Stimulated activated CD4-positive, alpha-beta T cell treated with anti-CD3 and anti-CD28 coated beads, Interleukin-15, amount 100 ng/mL, for 1 hour (primary cell): ENCODE measurements around the gene CHD6.

Experiments used
- DNase-seq, 2 donors: peaks; one replicate each; pipeline ENCODE4 v3.0.0-alpha.2; 2020; ENCODE audit warnings: low read depth in 1 of 2, low spot score in 1 of 2

CHD6 gene

DNA sequence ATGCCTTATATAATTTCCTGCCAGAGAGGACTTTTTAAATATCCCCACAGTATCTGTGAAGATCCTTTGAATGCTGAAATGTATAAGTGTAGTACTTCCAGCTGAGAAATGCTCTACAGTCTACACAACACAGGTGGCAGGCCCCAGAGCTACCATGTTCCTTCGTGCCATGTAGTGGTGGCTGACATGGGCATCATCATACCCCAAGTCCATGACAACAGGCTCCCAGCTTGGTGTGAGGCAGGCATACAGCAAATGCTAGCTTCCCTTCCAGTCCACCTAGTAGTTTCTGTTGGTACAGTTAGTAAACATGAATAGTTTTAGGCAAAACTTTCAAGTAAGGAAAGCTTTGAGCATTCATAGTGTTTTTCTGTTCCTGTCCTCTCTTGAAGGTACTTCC, 190.3 kb downstream of the CHD6 start:
- no peak for DNase-seq

DNA sequence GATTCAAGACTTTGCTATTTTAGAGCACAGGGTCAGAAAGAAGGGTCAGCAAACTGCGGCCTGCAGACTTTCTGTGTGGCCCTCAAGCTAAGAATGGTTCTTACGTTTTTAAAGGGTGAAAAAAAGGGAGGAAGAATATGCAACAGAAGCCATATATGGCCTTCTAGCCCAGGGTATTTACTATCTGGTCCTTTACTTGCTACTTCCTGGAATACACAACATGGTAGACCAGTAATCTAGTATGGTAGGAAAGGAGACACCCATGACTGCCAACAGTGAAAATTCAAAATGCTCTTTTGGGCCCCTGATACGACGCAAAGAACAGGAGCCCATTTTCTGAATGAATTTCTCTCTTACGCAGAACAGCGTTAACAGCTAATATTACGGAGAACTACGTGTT, 191.2 kb downstream of the CHD6 start:
- DNase-seq, result no peak

DNA sequence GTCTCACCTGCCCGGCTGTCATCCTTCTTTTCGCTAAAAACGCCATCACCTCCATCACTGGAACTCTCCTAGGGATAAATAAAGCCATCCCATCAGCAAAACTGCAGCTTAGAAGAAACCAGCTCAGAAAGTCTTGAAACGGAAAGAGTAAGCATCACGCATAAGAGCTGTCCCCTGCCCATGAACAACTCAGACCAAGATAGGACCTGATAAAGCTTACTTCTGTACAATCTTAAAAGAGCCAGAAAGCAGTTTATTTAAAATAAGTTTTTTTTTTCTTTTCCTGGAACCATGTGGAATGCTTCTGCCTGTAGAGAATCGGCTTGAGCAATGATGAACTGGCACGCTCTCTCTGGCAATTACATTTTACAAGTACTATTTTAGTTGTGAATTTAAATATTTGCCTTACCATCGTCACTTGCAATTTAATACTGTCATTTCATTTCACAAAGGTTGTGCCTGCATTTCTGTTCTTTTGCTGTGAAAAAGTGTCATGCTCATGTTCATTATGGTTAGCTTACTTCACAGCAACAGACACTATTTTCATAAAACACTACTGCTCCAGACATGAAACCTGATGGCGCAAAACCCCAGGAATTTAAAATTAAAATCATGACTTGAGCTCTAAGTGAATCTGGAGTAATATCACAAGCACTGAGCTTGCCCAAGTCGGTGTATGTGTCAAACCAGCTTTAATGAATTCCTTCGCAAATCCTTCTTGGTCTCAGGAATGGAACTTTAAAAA, 191.9 kb downstream of the CHD6 start:
- no peak for DNase-seq

DNA sequence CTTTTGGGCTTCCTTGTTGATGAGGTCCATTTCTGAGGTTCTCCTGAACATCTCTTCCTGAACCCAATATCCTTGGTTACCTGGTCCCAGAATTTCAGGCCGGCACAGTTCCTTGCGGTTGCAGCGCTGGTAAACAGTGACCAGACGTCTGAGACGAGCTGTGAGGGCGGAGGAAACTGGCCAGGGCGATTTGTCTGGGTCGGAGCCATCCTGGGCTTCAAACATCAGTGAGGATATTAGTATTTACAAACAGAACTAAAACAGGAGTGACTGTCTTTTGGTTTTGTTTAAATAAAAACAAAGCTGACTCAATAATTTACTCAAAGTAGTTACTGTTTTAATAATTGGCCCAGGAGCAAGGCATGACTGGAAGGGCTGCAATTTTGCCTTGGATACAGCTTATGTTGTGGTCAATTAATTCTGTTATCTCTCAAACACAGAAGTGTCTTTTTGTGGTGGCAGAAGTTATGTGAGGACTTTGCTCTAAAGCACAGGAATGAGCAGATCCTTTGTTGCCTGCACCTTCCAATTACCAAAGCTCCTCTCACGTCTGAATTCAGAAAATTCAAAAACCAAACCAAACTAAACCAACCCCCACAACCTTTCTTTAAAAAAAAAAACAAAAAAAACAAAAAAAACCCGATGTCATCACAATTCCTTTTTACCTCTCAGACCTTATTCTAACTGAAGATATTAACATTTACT, 192.8 kb downstream of the CHD6 start:
- no peak for DNase-seq

DNA sequence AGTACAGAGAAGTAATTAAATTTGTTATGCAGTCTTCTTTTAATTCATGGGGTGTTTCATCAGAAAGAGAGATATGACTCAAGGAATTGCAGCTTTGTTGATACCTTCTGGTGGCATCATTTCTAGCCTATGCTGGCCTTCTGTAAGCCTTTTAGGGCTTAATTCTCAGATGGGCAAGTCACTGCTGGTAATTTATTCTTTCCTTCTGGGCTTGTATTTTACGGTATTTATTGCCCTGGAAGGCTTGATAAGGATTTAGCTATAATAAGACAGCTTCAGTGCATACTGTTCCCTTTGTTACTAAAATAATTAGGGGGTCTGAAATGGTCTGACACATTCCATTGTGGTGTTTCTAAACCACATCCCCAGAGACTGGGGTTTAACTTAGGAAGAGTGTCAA, 193.6 kb downstream of the CHD6 start:
- no peak for DNase-seq

DNA sequence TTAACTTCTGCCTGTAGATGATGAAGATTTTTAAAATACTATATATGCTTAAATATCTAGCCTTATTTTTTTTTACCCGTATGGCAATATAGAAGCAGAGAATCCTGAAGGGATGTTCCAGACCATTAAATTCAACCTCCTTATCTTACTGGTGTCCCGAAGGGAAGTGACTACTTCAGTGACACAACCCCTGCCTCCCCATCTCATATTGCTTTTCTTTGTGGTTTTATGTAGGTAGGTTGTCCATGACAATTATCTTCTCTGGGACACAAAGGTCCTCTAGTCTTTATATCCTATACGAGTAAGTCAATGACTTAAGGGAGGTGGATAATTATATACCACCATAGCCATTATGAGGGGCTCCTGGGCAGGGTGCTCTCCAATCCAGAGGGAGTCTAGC, 194.2 kb downstream of the CHD6 start:
- no peak for DNase-seq

DNA sequence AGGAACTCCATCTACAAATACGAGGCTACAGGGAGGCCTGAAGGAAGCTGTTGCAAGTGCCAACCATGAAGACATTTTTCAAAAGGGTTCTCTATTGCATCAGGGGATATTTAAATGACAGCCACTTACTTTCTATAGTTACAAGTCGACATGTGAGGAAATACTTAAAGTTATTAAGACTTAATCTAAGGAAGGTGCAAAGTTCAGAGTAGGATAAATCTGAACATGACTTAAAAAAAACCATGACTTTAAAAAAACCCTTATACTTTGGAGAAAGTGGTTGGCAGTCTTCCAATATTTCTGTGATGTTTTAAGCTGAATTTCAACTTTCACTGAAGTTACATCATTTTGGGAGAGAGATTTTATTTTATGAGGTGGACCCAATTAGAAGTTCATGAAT, 195.2 kb downstream of the CHD6 start:
- no peak for DNase-seq

DNA sequence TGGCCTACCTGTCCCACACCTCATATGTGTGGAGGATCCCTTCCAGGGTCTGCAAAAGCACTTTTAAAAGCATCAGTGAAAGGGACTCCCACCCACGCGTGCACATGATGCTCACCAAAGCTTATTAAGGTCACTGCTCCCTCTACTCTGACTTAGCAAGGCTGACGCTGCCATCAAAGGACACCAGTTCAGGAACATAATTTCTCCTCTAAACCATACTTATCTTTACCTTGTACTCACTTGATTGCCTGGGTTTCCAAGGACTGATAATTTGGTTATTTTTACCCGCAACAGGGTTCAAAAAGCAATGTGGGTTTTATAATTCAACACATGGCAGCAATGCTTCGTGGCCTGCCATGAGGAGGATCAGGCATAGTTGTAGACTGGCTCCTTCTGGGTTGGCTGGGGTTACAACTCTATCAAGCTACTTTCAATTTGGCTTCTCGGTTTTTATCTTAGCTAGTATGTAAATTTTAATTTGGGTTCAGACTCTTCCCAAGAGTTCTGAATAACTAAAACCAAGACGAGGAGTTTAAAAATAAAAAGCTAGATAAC, 199.4 kb downstream of the CHD6 start:
- DNase-seq, result no peak

DNA sequence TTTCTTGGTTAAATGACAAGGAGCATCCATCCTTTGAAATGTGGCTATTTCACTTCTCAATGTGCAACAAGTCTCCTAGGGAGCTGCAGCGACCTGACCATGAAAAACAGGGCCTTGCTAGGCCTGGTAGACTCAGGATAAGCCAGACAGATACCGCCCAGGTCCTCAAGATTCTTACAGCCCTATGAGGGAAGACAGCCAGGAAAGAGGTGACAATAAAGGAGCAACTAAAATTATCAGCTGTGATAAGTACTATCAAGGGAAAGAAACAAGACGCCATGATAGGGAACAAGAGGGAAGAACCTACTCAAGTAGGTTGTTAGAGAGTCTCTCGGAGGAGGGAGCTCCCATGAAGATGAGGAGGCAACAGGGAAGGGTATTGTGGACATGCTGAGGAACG, 200.1 kb downstream of the CHD6 start:
- no peak for DNase-seq

DNA sequence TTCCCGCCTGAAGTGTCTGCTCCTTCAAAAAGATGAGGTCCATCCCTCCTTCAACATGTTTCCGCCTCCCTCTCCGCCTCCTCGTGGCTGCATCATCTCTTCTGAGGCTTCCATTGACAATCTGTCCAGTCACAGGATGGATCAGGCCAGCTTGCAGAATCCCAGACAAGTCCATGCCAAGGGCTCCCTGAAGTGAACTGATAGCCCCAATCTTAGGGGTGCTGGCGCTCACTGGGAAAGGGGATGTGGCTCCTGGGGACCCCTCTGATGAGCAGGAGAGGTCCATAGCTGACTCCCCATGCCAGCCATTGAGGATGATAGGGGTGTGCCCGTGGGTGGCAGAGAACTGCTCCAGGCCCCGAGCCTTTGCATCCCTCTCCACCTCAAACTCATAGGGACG, 203.0 kb downstream of the CHD6 start:
- no peak for DNase-seq

DNA sequence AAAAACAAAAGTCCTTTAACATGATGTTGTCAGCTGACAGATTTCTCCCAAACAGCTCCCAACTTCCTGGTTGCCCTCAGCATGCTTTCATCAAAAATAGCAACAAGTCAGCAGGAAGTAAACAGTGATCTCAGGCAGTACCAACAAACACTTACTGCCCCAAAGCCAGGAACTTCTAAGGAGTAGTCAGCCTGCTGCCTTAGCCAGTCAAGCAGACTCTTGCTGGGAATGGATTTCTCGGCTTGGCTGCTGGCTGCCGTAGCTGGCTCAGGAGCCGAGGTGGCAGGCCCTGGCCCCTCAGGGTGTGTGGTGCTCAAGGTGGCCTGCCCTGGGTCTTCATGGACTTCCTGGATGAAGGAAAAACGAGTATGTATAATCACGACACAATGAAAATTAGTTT, 205.0 kb downstream of the CHD6 start:
- DNase-seq, result no peak

DNA sequence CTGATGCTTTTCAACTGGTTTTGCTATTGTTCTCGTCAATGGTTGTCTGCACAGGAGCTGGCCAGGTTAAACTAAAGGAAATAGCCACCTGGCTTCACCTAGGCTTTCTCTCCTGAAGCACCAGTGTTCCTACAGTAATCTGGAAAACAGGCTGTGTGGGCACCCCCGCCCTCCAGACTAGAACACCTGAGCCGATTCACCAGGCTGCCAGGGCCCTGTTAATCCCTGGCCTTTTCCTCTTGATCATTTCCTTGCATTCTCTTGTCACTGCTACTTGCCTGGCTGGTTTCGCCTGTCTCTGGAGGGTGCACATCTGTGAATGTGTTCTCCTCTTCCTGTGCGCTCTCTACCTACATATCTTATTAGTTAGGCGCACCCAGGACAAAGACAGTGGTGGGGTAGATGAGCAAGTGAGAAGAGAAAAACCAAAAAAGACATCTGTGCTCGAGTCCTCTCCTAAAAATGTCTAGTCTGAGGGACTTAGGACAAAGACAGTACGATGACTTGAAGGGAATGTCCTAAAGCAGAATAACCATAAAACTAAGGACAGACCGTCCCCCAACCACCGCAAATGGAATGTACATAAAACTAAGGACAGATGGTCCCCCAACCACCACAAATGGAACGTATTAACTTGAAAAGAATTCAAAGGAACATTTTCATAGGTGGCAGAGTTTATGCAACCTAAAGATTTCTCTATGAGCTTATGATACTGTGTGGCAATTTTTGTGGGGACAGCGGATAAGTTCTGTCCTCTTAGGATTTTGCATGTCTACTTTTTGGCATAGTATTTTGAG, 205.7 kb downstream of the CHD6 start:
- DNase-seq, result no peak

DNA sequence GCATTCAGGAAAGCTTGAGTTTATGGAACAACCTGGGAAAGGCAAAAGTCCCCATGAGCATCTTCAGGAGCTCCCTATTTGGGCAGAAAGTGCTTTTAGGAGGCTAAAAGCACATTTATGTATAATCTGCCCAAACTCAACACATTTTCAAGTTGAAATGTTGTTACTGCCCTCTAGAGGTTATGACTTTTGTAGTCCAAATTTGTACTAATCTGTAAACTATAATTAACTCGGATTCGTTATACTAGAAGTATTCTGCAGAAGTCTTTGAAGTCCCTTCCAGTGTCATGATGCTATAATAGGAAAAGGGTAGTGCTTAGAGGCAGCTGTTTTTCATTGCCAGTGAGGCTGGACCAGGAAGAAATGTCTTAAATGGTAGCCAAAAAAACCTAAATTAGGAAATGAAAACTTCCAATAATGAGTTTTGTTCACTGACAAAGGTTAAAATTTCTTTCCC, 206.8 kb downstream of the CHD6 start:
- no peak for DNase-seq

DNA sequence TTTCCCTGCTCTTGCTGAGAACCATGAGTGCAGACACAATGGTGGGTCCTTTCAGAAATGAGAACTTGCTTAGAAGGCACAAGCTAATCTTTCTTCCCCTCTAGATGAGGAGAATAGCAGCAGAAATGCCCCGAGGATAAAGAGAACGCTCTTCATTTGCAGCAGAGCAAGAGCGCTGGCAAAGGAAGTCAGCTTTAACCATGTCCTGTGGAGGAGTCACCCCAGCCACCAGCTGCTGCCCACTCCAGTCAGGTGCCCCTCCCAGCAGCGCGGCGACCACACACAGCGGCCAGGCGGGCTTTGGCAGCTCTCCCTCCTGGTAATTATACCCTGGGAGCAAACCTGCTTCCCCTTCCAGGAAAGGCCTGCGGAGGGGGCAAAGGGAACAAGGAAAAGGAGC, 209.2 kb downstream of the CHD6 start:
- no peak for DNase-seq

DNA sequence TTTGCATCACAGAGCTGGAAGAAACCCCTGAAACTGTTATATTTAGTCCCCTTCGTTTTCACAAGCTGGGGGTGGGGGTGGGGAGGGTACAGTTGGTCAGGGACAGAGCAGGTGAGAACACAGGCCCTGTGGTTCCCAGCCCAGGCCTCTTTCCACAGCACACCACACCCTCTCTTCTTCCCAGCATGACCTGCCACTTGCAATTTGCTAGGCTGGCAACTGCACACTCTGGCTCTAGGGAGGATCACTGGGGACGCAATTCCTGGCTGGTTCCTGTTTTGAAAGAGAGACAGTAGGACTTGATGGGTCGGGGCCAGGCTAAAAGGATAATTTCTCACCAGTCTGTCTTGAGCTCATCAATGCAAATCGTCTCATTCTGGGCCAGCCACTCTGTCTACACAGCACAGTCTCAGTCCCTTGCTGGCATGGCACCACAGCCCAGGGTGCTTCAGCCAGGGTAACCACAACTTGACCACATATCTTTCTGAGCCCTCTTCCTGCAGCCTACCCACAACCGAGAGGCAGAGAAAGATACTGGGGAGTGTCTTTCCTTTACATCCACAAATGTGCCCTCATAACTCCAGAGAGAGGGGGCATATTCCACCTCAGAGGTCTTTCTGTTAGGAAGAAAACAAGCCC, 209.9 kb downstream of the CHD6 start:
- DNase-seq, result no peak

DNA sequence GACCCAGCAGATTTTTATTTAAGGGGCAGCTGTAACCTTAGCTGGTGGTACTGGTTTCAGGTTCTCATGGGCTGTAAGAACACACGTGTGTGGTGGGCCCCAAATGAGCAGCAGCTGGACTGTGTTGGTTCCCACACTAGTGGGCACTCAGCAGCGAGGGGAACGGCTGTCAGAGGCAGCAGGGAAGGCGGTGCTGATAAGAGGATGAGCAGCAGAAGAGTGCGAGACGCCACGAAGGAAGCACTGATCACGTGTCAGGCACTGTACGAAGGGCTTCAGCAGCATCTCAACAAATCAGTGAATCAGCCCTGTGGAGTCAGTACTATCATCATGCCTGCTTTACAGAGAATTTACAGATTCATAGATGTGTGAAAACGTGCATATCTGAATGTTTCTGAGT, 210.6 kb downstream of the CHD6 start:
- DNase-seq, result no peak

DNA sequence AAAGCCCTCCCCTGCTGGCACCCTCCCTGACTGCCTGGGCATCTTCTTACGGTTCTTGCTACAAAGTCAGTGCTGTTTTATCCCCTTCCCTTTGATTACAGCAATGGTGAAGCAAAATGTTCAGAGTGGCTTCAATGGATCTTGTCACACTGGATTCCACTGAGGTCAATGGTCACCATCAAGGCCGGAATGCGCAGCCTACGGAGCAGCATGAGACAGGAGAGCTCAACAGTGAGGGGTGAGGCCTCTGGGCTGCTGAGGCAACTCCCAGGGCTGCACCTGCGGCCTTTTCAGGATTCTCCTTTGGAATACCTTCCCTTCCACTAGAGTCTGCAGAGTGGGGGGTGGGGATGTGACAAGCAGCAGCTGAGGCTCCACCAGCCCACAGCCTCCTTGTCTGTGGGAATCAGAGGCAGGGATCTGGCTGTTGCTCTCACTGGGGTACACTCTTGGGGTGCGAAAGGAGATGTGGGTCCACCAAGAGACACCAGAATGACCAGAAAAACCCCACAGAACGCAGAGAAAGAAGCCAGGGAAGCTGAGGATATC, 211.2 kb downstream of the CHD6 start:
- no peak for DNase-seq

DNA sequence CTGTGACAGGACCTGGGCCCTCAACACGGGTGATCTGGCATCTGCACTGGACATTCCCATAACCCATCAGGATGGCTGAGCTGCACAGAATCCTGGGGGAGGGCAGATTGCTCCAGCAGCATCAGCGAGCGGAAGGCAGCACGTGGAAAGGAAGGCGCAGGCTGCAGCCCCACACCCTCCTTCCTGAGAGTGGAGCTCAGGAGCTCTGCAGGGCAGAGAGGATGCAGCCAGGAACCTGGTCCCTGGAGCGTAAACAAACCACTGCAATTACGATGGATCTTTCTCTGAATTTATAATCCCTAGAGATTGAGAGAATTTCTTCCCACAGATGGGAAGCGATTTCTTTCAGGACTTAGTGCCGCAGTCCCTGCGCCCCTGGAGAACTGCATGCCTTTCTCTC, 211.8 kb downstream of the CHD6 start:
- DNase-seq, result no peak

DNA sequence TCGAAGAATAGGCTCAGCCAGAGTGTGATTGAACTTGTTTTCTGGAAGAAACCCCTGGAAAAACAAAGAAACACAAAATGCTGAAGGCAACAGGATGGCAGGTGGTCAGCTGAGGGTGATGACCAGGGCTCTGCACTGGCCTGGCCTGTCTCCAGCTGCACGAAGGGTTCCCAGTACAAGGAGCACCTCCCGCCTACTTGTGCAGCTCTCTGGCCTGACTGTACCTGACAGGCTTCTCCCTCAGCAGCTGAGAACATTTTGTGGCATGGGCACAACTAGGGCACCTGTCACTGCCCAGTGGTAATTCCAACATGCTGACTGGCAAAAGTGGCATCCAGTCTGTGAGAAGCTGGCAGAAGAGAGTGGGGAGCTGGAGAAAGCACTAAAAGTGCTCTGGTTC, 212.7 kb downstream of the CHD6 start:
- DNase-seq, result no peak

DNA sequence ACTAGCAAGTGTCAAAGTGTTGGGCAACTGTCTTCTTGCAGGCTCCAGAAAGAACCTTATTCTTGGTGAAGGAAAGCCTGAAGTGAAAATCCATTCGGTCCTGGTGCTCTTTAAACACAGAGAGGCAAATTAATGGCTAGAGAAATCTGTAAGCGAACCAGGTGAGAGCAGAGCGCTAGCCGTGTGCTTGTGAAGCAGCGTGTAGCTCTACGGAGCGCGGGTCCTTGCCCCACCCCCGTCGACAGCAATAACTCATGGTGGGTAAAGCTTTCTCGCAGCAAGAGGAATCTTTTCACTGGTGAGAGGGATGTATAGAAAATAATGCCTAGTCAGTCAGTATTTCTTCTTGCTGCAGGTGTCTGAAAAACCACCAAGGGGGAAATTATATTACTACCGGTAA, 214.6 kb downstream of the CHD6 start:
- DNase-seq, result no peak

DNA sequence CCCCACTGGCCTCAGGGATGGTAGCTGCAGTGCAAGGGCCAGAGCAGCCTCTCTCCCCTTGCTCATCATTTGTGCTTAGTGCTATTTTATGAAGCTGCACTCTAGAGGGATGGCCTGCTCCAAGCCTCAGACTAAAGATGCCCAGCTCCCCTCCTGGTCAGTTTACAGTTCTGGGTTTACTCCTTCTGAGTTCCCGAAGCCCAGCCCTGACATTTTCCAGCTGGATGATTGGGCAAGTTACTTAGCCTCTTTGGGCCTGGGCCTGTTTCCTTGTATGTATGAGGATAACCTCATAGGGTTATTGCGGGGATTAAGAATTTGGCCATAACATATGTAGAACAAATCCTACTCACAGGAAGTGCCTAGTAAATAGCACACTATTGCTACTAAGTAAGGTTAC, 219.8 kb downstream of the CHD6 start:
- DNase-seq, result no peak
